Right renal pelvis (tissue), 4 donors: ENCODE measurements around the gene THAP7. TPM values are rescaled to one million over a fixed set of nuclear protein-coding genes. Genes with fewer than 3 reads are reported as not detected.
"Not testable (repeated sequence)": the region's sequence is repeated elsewhere in the genome, so short reads cannot be mapped to it uniquely, and the experiment has no call there.

Source experiments
- DNase-seq, 4 donors: peaks; one replicate each; pipeline ENCODE4 v3.0.0-alpha.2; 2013; ENCODE audit warnings: low read depth in 4 of 4, low spot score in 3 of 4, missing footprints in 1 of 4
- polyA plus RNA-seq, 4 donors: library from polyadenylated mRNA; unstranded; fragments of 120-200 nt; gene quantifications; one replicate each; pipeline ENCODE4 v1.2.1, GENCODE V29; 2013; ENCODE audit not compliant: insufficient read length in 4 of 4

The THAP7 gene
- polyA plus RNA-seq, 4 donors: 17.9 to 24.1 (median 19.4) TPM

DNA sequence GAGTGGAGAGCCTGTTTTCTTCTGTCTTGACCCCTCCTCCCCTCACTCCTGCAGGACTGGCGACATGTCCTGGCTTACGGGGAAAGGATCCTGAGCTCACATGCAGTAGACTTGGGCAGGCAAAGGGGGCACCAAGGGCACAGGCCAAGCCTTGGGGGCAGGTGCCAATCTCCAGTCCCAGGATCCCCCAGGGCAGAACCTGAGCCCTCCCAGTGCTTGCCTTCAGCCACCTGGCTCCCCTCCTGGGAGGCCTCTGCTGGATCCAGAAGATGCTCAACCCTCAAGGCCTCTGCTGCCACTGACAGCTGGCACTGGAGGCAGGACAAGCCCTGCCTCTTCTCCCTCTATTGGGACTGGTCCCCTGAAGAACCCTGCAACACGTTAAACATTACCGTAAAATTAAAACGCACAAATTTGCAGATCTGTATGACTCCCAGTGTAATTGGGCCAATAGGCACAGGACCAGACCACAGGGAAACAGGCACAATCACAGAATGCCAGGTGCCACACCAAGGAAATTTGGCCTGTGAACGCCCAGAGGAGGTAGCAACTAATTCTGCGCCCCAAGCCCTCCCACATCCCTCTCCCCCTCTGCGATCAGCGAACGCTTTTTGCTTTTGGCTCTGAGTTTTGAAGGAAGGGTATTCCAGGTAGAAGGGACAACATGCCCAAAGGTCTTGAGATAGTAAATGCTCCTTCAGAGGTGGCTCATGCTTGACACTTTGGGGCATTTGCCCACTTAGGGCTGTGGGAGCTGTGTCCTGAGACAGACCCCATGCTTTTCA, 20.8 kb downstream of the THAP7 start:
- no peak for DNase-seq

DNA sequence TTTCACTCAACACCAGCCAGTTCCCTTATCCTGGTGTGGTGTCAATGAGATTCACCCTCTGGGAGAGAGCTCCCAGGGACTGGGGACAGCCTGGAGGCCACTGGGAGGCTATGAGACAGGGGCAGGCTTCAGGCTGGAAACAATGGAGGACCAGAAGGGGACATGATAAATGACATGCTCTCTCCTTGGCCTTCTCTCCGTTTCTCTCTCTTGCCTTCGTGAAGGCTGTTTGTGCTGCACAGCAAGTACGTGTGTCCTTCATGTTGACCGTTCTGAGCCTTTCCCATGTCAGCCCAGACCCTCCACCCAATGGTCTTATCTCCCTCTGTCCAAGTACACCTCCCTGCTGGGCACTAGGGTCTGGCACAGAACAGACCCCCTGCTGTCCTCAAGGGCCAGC, 21.4 kb downstream of the THAP7 start:
- DNase-seq: no peak

DNA sequence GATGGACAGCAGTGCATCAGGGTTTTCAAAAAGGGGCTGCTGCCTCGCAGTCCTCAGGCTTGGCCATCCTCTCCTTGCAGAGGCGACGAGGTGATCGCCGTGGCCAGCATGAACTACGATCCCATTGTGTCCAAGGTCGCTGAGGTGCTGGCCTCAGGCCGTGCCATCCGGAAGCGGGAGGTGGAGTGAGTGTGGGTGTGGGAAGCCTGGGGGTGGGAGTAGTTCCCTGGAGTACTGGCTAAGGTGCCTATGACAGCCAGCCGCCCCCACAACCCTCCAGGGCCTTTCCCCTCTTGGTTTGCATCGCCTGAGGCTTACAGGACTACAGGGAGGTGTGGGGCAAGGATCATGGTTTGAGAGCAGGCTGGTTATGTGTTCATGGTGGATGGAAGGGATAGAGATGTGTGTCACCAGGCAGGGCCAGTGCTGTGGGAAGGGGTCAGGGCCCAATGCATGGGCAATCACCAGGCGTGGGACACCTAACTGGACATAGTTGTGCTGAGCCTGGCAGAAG, 21.9 kb downstream of the THAP7 start:
- no peak for DNase-seq

DNA sequence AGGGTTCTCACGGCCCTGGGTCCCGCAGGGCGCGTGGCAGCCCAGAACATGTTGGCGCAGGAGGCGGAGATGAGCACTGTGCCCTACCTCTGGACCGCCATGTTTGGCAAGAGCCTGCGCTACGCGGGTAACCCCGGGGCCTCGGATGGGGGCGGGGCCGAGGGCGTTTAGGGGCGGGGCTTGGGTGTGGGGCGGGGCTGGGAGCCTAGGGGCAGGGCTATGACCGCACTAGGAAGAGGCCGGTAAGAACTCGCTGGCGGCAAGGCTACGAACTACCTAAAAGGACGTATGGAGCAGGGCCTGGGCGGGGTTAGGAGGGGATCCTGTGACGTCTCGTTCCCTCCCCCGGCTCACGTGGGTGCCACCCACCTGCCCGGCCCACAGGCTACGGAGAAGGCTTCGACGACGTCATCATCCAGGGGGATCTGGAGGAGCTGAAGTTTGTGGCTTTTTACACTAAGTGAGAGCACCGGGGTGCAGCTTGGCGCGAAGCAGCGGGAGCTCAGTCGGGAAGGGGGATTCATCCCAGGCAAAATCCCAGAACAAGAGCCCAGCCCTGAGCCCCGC, 22.6 kb downstream of the THAP7 start:
- DNase-seq: peak in 3 of 4 donors; percentile 55 to 58 (median 56)

DNA sequence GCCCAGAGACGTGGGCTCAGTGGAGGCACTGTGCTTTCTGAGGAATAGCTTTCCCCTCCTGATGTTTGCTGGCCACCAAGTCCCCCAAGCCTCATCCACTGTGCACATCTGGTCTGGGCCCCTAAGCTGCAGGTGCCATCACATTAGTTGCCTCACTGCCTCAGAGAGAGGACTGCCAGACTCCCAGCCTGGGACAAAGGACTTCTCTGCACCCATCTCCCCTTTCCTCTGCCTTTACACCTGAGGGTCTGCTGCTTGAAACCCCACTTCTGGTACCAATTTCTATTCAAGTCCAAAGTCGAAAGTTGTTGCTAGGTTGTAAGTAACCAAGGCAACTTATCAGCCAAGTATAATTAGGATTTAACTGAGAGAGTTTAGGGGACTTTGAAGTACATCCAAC, 23.5 kb downstream of the THAP7 start:
- no peak for DNase-seq

DNA sequence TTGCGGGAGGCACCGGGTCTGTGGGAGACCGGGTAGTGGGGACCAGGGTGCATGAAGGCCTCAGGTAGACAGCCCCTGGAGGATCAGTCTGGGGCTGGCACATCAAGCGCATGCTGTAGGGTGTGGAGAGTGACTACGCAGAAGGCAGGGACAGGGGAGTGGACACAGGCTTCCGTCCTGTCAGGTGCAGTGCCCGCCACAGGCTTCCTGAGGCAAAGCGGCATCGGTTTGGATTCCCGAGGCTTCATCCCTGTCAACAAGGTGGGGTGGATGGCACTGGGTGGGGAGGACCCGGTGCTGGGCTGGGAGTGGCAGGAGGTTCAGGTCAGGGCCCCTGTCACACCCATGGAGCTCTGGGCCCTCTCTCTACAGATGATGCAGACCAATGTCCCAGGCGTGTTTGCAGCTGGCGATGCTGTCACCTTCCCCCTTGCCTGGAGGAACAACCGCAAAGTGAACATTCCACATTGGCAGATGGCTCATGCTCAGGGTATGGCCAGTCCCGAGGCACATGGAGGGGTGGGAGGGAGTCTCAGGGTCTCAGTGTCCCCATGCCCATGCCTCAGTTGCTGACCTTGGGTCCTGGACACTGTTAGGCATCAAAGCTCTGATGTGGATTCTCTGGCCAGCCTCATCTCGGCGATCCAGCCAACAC, 24.3 kb downstream of the THAP7 start:
- no peak for DNase-seq

DNA sequence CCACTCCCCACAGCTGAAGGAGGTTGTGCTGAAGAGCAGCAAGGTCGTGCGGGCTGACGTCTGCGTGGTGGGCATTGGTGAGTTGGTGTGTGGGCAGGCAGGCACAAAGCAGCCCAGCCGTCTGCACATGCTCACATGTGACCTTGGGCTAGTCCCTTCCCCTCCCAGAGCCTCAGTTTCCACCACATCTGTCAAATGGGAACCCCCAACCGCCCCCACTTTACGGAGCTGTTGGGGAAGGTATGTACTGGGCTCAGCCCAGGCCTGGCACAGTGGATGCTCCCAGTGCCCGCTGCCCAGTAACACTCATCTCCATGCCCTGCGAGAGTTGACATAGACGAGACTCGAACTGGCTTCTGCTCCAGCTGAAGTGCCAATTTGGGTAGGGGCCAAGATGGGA, 24.9 kb downstream of the THAP7 start:
- DNase-seq: no peak

DNA sequence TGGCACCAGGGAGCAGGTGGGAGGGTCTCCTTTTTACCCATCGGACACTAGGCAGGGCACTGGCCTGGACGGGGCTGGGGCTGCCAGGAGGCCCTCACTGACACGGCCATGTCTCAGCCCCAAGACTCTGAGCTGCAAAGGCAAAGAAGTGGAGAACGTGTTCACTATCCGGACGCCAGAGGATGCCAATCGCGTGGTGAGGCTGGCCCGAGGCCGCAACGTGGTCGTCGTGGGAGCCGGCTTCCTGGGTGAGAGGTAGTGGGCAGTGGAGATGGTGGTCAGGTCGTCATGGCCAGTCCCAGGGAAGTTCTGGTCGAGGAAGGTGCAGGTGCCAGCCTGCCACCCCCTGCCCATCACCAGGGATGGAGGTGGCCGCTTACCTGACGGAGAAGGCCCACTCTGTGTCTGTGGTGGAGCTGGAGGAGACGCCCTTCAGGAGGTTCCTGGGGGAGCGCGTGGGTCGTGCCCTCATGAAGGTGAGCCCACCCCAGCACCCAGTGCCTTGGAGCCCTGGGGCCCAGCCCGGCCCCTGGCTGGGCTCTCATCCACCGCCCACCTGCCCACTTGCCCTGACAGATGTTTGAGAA, 25.5 kb downstream of the THAP7 start:
- no peak for DNase-seq

DNA sequence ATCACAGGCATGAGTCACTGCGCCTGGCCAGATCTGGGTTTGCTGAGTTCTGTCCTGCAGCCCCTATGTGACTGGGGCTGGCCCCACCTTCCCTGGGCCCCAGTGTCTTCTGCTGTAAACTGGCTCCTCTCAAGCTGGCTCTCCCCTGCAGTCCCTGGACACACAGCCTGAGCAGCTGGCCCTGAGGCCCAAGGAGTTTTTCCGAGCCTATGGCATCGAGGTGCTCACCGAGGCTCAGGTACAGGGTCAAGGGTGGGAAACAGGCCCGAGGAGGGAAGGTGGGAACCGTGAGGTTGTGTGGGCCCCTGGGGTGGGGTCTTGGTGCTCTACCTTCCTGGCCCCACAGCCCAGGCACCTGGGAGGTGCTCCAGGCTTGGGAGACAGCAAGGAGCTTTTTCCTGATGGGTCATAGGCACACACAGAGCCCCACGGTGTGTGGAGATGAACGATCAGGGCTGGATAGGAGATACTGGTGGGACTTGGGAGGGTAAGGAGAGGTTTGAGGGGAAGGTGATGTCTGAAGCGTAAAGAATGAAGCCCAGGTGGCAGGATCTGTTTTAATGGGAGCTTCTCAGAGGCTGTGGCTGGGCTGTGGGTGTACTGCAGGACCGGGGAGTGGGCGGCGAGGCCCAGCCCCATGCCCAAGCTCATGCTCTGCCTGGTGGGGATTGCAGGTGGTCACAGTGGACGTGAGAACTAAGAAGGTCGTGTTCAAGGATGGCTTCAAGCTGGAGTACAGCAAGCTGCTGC, 26.2 kb downstream of the THAP7 start:
- DNase-seq: no peak

DNA sequence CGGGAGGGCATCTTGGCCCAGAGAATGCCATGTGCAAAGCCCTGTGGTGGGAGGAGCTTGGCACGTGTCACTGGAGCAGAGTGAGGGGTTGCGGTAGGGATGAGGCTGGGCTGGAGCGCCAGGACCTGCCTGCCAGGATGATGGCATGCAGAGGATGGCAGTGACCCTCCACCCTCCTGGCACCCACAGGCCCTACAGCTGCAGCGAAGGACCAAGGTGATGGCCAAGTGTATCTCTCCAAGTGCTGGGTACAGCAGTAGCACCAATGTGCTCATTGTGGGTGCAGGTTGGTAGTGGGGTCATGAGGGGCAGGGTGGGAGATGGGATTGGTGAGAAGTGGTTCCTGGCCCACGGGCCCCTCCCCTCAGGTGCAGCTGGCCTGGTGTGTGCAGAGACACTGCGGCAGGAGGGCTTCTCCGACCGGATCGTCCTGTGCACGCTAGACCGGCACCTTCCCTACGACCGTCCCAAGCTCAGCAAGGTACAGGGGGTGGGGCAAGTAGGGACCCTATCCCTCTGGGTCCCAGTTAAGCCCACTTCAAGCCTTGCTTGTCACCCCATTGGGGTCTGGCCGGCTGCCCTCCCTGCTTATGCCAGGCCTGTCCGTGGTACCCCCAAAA, 27.5 kb downstream of the THAP7 start:
- no peak for DNase-seq

DNA sequence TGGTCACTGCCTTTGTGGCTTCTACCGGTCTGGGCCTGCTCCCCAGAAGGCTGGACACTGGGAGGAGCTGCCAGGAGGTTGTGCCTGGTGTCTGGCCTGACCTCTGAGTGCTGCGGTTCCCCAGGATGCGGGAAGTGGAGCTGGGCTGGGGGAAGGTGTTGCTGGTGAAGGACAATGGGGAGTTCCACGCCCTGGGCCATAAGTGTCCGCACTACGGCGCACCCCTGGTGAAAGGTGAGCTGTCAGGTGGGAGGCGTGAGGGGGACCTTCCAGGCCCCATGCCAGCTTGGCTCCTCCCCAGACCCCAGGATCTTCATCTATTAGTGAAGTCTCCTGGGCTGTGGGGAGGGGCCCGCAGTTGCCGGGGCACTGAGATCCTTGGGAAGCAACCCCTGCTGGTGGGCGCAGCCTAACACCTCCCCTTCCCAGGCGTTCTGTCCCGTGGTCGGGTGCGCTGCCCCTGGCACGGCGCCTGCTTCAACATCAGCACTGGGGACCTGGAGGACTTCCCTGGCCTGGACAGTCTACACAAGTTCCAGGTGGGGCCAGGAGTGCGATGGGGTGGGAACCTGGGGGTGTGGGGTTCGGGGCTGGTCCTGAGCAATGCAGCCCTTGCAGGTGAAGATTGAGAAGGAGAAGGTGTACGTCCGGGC, 28.2 kb downstream of the THAP7 start:
- no peak for DNase-seq

DNA sequence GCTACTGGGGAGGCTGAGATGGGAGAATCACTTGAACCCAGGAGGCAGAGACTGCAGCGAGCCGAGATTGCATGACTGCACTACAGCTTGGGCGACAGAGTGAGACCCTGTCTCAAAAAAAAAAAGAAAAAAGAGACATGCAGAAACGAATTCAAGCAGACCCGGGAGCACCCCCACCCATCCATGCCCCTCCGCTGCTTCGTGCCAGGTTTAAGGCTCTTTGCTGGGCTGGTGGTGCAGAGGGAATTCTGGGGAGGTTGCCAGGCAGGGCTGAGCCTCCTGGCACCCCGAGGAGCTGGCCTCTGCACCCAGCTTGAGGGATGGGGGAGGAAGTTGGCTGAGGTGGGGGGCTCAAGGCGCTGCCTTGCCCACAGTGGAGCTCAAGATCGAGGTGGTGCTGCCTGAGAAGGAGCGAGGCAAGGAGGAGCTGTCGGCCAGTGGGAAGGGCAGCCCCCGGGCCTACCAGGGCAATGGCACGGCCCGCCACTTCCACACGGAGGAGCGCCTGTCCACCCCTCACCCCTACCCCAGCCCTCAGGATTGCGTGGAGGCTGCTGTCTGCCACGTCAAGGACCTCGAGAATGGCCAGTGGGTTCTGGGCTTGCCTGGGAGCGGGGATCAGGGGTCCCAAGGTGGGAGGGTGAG, 28.9 kb downstream of the THAP7 start:
- DNase-seq: no peak

DNA sequence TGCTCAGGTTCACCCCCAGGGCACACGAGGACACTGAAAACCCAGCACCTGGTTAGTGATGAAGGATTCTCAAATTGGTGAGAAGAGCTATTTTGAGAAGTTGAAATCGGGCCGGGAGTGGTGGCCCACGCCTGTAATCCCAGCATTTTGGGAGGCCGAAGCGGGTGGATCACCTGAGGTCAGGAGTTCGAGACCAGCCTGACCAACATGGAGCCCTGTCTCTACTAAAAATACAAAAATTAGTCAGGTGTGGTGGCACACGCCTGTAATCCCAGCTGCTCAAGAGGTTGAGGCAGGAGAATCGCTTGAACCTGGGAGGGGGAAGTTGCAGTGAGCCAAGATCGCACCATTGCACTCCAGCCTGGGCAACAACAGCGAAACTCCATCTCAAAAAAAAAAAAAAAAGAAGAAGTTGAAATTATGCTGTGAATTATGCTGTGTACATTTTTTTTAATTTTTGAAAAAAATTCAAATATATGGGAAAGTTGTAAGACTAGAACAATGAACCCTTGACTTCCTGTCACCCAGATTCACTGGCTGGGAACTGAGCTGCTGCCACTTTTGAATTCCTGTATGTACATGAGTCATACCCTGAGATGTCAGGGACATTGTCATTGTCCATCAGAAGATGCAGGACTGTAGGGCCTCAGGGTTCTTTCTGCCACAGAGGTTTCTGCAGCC, 29.8 kb downstream of the THAP7 start:
- not testable (repeated sequence) for DNase-seq

DNA sequence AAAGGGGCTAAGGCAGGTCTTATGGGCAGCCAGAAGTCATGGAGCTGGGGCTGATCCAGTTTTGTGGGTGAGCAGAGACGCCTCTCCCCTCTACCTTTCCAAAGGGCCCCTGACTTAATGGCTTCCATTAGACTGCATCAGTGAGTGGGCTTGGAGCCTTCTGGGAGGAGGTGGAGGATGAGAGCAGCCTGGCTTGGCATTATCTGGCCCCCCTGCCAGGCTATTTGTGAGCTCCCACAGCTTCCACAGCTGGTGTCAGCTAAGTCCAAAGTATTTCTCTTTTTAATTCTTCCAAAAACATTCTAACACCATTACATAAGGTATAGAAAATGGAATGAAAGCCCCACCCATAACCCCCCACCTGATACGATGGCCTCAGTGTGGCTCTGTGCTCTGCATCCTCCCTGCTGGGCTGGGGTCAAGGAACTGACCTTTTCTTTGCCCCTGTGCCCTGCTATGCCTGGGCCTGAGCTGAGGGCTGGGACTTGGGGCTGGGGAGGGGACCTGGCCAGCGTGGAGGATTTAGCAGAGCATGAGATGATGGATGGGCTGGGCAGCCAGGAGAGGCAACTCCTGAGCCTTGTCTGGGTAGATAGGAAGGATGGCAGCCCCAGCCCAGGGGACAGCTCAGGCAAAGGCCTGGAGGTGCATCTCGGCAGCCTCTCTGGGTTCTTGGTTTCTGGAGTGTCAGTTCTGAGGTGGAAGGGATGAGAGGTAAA, 30.8 kb downstream of the THAP7 start:
- DNase-seq: no peak

DNA sequence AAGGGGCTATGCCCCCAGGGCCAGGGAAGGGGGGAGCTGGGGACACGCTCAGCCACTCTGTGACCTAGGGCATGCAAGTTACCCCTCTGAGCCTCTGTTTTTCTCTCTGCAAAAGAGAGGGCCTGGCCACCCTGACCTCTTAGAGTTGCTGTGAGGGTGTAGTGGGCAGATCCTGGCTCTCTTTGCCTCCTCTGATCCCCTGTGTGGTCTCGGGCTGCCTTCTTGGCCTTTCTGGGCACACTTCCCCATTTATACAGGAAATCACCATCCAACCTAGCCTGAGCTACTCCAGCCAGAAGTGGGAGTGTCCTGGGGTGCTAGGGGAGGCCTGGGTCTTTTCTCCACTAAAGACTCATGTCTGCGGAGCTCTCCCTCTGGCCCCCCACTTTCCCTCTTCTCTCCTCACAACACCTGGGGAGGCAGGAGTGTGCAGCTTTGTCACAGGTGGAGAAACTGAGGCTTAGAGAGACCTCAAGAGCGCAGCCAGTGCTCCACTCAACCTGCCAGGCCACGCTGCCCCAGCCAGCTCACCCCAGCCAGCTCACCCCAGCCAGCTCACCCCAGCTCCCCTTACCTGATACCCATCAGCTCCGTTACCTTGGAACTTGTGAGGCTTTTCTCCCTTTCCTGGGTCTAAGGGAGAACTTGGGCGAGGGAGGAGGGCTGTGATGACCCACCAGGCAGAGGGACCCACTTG, 33.5 kb downstream of the THAP7 start:
- DNase-seq: no peak

DNA sequence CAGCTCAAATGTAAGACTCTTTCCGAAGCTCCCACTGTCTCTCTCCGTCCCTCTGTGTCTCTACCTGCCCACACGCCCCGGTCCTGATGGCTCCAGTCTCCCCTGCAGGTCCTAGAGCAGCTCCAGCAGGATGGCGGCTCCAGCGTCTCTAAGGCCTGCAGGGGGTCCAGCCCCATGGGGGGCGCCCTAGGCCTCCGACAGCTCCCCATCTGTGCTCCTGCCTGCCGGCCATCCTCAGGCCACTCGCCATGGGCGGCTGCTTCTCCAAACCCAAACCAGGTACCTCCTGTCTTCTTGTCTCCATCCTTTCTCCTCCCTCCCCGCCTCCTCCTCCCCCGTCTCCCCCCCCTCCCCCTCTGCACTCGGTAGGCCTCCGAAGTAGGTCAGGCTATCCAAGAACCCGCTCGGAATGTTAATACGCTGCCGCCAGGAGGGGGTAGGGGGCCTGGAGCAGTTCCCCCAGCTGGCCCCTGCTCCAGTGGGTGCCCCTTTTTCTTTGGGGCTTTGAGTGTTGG, 34.2 kb downstream of the THAP7 start:
- no peak for DNase-seq
